ENCODE data around the gene MRPL52. TPM values are rescaled to one million over a fixed set of nuclear protein-coding genes. Genes with fewer than 3 reads are reported as not detected.
"Not testable (repeated sequence)": the region's sequence is repeated elsewhere in the genome, so short reads cannot be mapped to it uniquely, and the experiment has no call there.

The MRPL52 gene
- total RNA-seq, 2 experiments from 2014 or later, result 108 to 119 TPM

GRCh38 chr14:22798528-22798927, 31.2 kb upstream of the MRPL52 start:
- Mint-ChIP-seq H3K27me3 (peaks cover 55% of the 10 kb centered on the region), H3K4me1 (peaks cover 2% of the 10 kb centered on the region), H3K27ac (no peak overlapping the region), H3K9me3 (no peaks in the 10 kb centered on the region), H3K4me3 (no peak overlapping the region), H3K36me3 (ENCODE audit: low read depth) (no peaks in the 10 kb centered on the region)
- DNase-seq, result no peak
- ChIA-PET POLR2A (no interaction called here), CTCF (no interaction called here)

GRCh38 chr14:22800346-22800745, 29.3 kb upstream of the MRPL52 start:
- H3K4me3 Mint-ChIP-seq, result no peak overlapping the region
- H3K9me3 Mint-ChIP-seq, result no peaks in the 10 kb centered on the region
- ChIA-PET POLR2A (no interaction called here), CTCF (no interaction called here)
- DNase-seq, result no peak
- peaks cover 55% of the 10 kb centered on the region for H3K27me3 Mint-ChIP-seq
- no peak overlapping the region for H3K27ac Mint-ChIP-seq
- H3K36me3 Mint-ChIP-seq (ENCODE audit: low read depth), result no peaks in the 10 kb centered on the region
- H3K4me1 Mint-ChIP-seq, result peaks cover 2% of the 10 kb centered on the region

- Mint-ChIP-seq H3K27me3 (peaks cover 49% of the 10 kb centered on the region), H3K4me3 (no peak overlapping the region), H3K27ac (no peak overlapping the region), H3K36me3 (ENCODE audit: low read depth) (no peaks in the 10 kb centered on the region), H3K9me3 (no peaks in the 10 kb centered on the region), H3K4me1 (peaks cover 2% of the 10 kb centered on the region)
- CTCF ChIA-PET, result interaction anchor here (0.6 kb wide), 1 partner anchor 168 kb away, joined by 3 read pairs; no protein-coding TSS in a partner anchor
- no peak for DNase-seq
- POLR2A ChIA-PET, result no interaction called here
Observed at GRCh38 chr14:22801716-22802115, 28.0 kb upstream of the MRPL52 start.

DNA sequence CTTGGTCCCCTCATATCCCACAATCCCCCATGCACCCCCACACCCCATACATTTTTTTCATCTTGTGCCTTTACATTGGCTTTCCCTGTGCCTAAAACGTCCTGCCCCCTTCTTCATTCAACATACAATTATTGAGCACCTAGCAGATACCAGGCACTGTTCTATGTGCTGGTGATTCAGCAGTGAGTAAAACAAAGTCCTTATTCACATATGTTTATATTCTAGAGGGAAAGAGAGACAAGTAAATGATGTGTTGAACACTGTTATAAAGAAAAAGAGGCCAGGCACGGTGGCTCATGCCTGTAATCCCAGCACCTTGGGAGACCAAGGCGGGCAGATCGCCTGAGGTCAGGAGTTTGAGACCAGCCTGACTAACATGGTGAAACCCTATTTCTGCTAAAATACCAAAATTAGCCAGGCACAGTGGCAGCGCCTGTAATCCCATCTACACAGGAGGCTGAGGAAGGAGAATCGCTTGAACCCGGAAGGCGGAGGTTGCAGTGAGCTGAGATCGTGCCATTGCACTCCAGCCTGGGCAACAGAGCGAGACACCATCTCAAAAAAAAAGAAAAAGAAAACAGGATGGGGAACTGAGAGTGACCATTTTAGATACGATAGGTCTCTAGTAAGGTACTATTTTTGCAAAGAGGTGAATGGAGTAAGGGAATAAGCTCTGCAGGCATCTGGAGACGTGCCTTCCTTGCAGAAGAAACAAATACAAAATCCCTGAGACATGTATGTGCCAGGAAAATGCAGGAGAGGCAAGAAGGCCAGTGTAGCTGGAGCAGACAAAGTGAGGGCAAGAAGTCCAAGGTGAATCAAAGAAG, 26.6 kb upstream of the MRPL52 start:
- POLR2A ChIA-PET, result no interaction called here
- Mint-ChIP-seq H3K4me1 (peaks cover 2% of the 10 kb centered on the region), H3K27ac (no peak overlapping the region), H3K9me3 (no peaks in the 10 kb centered on the region), H3K36me3 (ENCODE audit: low read depth) (no peaks in the 10 kb centered on the region), H3K4me3 (no peak overlapping the region), H3K27me3 (peaks cover 44% of the 10 kb centered on the region)
- no peak for DNase-seq
- CTCF ChIA-PET, result no interaction called here

GRCh38 chr14:22803687-22803974, 26.1 kb upstream of the MRPL52 start:
- peaks cover 2% of the 10 kb centered on the region for H3K4me1 Mint-ChIP-seq
- CTCF ChIA-PET, result no interaction called here
- POLR2A ChIA-PET, result no interaction called here
- peaks cover 40% of the 10 kb centered on the region for H3K27me3 Mint-ChIP-seq
- DNase-seq, result no peak
- H3K36me3 Mint-ChIP-seq (ENCODE audit: low read depth), result no peaks in the 10 kb centered on the region
- H3K9me3 Mint-ChIP-seq, result no peaks in the 10 kb centered on the region
- no peak overlapping the region for H3K27ac Mint-ChIP-seq
- H3K4me3 Mint-ChIP-seq, result no peak overlapping the region

- CTCF ChIA-PET, result interaction anchor here (0.6 to 1.3 kb wide), 3 partner anchors 18 to 61 kb away, joined by 4 to 7 read pairs (median 4); no protein-coding TSS in a partner anchor
- H3K36me3 Mint-ChIP-seq (ENCODE audit: low read depth); H3K27ac Mint-ChIP-seq; POLR2A ChIA-PET; H3K9me3 Mint-ChIP-seq; H3K4me3 Mint-ChIP-seq; DNase-seq; H3K4me1 Mint-ChIP-seq: not testable (repeated sequence)
- H3K27me3 Mint-ChIP-seq, result peaks cover 28% of the 10 kb centered on the region
Observed at GRCh38 chr14:22805235-22805634, 24.5 kb upstream of the MRPL52 start.

DNA sequence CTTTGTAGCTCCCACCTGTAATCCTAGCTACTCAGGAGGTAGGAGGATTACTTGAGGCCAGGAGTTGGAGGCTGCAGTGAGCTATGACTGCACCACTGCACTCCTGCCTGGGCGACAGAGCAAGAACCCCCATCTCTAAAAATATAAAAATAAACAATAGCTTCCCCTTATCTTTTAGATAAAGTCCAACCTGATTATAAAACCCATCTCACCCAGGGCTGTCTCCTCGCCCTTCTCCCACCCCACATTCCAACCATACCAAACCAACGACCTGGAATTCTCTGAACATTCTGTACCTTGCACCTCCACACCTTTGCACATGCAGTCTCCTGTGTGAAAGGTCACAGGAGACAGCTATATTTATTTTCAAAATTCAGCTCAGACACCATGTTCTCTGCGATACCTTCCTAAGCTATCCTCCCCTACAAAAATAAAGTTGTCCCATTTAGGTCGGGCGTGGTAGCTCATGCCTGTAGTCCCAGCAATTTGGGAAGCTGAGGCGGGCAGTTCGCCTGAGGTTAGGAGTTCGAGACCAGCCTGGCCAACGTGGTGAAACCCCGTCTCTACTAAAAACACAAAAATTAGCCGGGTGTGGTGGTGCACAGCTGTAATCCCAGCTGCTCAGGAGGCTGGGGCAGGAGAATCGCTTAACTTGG, 22.1 kb upstream of the MRPL52 start:
- DNase-seq, result no peak
- POLR2A ChIA-PET, result interaction anchor here (1.1 kb wide), 1 partner anchor 41 kb away, joined by 4 read pairs; the partner anchor contains the start of gene OXA1L
- CTCF ChIA-PET, result interaction anchor here (1.7 kb wide), 1 partner anchor 48 kb away, joined by 4 read pairs; no protein-coding TSS in a partner anchor
- no peaks in the 10 kb centered on the region for H3K9me3 Mint-ChIP-seq
- peaks cover 19% of the 10 kb centered on the region for H3K27me3 Mint-ChIP-seq
- H3K27ac Mint-ChIP-seq, result no peak overlapping the region
- no peak overlapping the region for H3K4me3 Mint-ChIP-seq
- peaks cover 4% of the 10 kb centered on the region for H3K4me1 Mint-ChIP-seq
- H3K36me3 Mint-ChIP-seq (ENCODE audit: low read depth), result no peaks in the 10 kb centered on the region

DNA sequence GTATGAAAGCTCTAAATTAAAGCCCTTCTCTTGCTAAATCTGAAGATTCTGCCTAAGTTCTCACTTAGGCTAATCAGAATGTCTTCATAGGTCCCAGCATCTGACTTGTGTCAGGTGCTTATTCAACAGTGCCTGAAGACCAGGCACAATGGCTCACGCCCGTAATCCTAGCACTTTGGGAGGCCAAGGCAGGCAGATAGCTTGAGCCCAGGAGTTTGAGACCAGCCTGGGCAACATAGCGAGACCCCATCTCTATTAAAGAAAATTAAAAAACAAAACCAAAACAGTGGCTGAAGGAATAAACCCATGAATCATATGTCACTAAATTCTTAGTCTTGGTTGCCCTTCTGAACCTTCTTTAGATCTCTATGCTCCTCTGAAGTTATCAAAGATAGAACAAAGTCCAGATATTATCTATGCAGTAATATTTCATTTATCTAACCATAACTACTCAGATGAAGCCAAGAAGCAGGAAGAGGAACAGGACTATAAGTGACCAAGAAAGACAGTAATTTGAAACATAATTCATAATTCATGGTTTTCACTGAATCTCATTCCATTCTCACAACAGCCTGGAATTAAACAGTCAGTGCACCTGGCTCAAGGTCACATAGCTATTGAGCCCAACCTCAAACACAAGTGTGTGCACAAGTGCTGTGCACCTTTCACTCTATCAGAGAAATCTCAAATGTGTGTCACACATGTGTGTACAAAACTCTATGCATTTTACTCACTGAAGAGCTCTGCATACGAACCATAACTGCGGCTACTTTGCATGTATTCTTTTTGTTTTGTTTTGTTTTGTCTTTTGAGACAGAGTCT, 21.1 kb upstream of the MRPL52 start:
- no peak overlapping the region for H3K27ac Mint-ChIP-seq
- DNase-seq, result no peak
- peaks cover 13% of the 10 kb centered on the region for H3K27me3 Mint-ChIP-seq
- no peak overlapping the region for H3K4me3 Mint-ChIP-seq
- H3K36me3 Mint-ChIP-seq (ENCODE audit: low read depth), result no peaks in the 10 kb centered on the region
- no peaks in the 10 kb centered on the region for H3K9me3 Mint-ChIP-seq
- CTCF ChIA-PET, result interaction anchor here (1.6 to 1.7 kb wide), 2 partner anchors 11 to 47 kb away, joined by 4 to 5 read pairs; no protein-coding TSS in a partner anchor
- peaks cover 4% of the 10 kb centered on the region for H3K4me1 Mint-ChIP-seq
- POLR2A ChIA-PET, result interaction anchor here (1.1 kb wide), 1 partner anchor 42 kb away, joined by 4 read pairs; the partner anchor contains the start of gene OXA1L

- ChIA-PET CTCF (interaction anchor here (0.6 to 1.6 kb wide), 4 partner anchors 11 to 112 kb away, joined by 3 to 5 read pairs (median 4); no protein-coding TSS in a partner anchor), POLR2A (no interaction called here)
- Mint-ChIP-seq H3K36me3 (ENCODE audit: low read depth) (no peaks in the 10 kb centered on the region), H3K4me1 (peaks cover 9% of the 10 kb centered on the region), H3K27me3 (peaks cover 5% of the 10 kb centered on the region), H3K27ac (no peak overlapping the region), H3K4me3 (no peak overlapping the region), H3K9me3 (no peaks in the 10 kb centered on the region)
- no peak for DNase-seq
Observed at GRCh38 chr14:22811722-22812121, 18.0 kb upstream of the MRPL52 start.

DNA sequence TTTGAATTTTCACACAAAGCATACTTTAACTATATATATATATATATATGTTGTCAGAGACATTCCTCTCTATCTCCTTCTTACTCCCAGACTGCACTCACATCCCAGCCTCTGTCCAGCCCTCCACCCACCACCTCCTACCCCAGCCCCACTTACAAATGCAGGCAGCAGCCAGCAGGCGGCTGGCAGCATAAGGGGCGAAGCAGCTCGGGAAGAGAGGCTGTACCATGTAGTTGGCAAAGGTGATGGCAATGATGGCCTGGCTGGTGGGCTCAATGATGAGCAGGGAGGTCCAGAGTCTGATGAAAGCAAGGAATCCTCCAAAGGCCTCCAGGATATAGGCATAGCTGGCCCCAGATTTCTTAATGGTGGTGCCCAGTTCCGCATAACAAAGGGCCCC, 16.9 kb upstream of the MRPL52 start:
- H3K9me3 Mint-ChIP-seq, result no peaks in the 10 kb centered on the region
- no peak overlapping the region for H3K27ac Mint-ChIP-seq
- H3K36me3 Mint-ChIP-seq (ENCODE audit: low read depth), result no peaks in the 10 kb centered on the region
- no peak overlapping the region for H3K4me3 Mint-ChIP-seq
- H3K27me3 Mint-ChIP-seq, result peaks cover 3% of the 10 kb centered on the region
- ChIA-PET POLR2A (interaction anchor here (0.6 kb wide), 1 partner anchor 10 kb away, joined by 3 read pairs; no protein-coding TSS in a partner anchor), CTCF (interaction anchor here (0.6 to 0.7 kb wide), 2 partner anchors 11 to 88 kb away, joined by 3 read pairs; no protein-coding TSS in a partner anchor)
- peaks cover 9% of the 10 kb centered on the region for H3K4me1 Mint-ChIP-seq
- no peak for DNase-seq

DNA sequence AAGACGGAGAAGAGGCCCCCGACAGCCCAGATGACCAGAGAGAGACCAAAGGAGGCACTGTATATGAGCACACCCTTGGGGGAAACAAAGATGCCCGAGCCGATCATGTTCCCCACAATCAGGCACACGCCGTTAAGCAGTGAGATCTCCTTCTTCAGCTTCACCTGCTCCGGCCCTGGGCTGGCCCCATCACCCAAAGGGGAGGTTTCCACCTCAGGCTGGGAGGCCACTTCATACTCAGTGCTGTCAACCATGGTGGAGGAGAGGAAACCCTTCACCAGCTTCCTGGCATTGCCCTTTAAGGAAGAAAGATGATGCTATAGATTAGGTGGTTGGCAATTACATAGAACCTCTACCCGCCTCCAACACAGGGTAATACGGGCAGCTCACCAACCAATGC, 16.5 kb upstream of the MRPL52 start:
- H3K27ac Mint-ChIP-seq, result no peak overlapping the region
- POLR2A ChIA-PET, result interaction anchor here (0.6 kb wide), 1 partner anchor 10 kb away, joined by 3 read pairs; no protein-coding TSS in a partner anchor
- CTCF ChIA-PET, result no interaction called here

GRCh38 chr14:22814373-22814772, 15.3 kb upstream of the MRPL52 start:
- peaks cover 3% of the 10 kb centered on the region for H3K27me3 Mint-ChIP-seq
- no peak overlapping the region for H3K4me3 Mint-ChIP-seq
- H3K9me3 Mint-ChIP-seq, result no peaks in the 10 kb centered on the region
- H3K4me1 Mint-ChIP-seq, result peaks cover 16% of the 10 kb centered on the region
- ChIA-PET POLR2A (no interaction called here), CTCF (interaction anchor here (1.0 to 1.7 kb wide), 2 partner anchors 59 to 258 kb away, joined by 3 read pairs; no protein-coding TSS in a partner anchor)
- H3K27ac Mint-ChIP-seq, result no peak overlapping the region
- DNase-seq, result no peak
- H3K36me3 Mint-ChIP-seq (ENCODE audit: low read depth), result no peaks in the 10 kb centered on the region

More for the DNA sequence above, 16.5 kb upstream of the MRPL52 start:
- no peak for DNase-seq
- H3K36me3 Mint-ChIP-seq (ENCODE audit: low read depth), result no peaks in the 10 kb centered on the region
- H3K9me3 Mint-ChIP-seq, result no peaks in the 10 kb centered on the region
- H3K4me3 Mint-ChIP-seq, result no peak overlapping the region
- H3K27me3 Mint-ChIP-seq, result peaks cover 3% of the 10 kb centered on the region
- H3K4me1 Mint-ChIP-seq, result peaks cover 9% of the 10 kb centered on the region

Measured in activated CD4-positive, alpha-beta memory T cell treated with anti-CD3 and anti-CD28 coated beads, Interleukin-2, amount 10 ng/mL, durations not matched to agents 7 days and 5 days (primary cell).